ENCODE results near the gene HOXC5.
A peak's percentile ranks its signal among the peaks of the same experiment; 100 is the strongest.

The HOXC5 gene

GRCh38 chr12:54014377-54015017 is 18.4 kb upstream of the HOXC5 start:
- no peak for DNase-seq (ENCODE audit: low read depth)
- TF ChIP-seq, protein P1, sequence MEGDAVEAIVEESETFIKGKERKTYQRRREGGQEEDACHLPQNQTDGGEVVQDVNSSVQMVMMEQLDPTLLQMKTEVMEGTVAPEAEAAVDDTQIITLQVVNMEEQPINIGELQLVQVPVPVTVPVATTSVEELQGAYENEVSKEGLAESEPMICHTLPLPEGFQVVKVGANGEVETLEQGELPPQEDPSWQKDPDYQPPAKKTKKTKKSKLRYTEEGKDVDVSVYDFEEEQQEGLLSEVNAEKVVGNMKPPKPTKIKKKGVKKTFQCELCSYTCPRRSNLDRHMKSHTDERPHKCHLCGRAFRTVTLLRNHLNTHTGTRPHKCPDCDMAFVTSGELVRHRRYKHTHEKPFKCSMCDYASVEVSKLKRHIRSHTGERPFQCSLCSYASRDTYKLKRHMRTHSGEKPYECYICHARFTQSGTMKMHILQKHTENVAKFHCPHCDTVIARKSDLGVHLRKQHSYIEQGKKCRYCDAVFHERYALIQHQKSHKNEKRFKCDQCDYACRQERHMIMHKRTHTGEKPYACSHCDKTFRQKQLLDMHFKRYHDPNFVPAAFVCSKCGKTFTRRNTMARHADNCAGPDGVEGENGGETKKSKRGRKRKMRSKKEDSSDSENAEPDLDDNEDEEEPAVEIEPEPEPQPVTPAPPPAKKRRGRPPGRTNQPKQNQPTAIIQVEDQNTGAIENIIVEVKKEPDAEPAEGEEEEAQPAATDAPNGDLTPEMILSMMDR (IDR thresholded peaks at IDR 0.05; ENCODE audit: low read depth, low read length, missing control alignments), result no peak
- no peak overlapping the region for H3K4me3 ChIP-seq (ENCODE audit: low read depth, low read length)

DNA sequence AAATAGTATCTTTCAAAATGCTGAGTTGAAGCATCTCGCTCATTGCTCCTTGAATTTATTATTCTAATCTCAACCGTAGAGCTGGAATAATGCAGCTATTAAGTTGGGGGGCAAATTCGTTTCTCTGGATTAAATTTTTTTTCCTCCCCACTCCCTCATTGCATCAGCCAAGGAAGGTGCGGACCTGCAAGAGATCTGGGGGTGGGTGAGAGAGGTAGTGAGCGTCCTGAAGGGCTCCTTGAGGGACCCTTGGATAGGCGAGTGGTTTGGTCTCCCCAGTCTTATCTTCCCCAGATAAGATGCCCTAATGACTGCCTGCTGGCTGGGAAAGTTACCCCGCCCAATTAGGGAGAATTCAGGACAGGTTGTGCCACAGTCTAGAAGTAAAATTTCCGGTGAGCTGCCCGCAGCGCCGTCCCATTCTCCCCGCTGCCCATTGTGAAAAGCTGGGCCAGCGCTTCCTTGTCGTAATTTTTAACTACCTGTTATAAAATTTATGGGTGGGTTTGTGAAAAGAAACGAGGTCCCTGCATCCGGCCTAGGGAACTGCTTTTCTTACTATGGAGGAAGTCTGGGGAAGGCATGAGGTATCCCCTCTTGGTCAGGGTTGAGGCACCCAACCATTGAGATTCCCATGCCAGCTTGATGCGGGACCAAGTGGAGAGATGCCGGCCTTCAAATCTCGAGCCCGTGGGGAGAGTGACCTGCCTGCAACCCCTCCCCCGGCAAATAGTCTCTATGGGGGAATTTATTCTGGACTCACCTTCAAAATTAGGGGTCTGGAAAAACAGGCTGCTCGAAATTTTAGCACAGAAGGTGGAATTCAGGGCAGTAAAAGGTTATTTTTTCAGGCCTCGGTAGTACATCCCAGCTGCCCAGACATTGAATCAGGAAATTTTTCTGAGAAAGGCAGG is 17.6 kb upstream of the HOXC5 start:
- no peak for DNase-seq (ENCODE audit: low read depth)
- no peak overlapping the region for H3K4me3 ChIP-seq (ENCODE audit: low read depth, low read length)
- TF ChIP-seq, protein P1 (IDR thresholded peaks at IDR 0.05; ENCODE audit: low read depth, low read length, missing control alignments), result no peak

GRCh38 chr12:54016051-54016450 is 16.8 kb upstream of the HOXC5 start:
- no peak overlapping the region for H3K4me3 ChIP-seq (ENCODE audit: low read depth, low read length)
- no peak for DNase-seq (ENCODE audit: low read depth)
- TF ChIP-seq, protein P1 (IDR thresholded peaks at IDR 0.05; ENCODE audit: low read depth, low read length, missing control alignments), result no peak

GRCh38 chr12:54016478-54016964 is 16.3 kb upstream of the HOXC5 start:
- no peak overlapping the region for H3K4me3 ChIP-seq (ENCODE audit: low read depth, low read length)
- no peak for DNase-seq (ENCODE audit: low read depth)
- TF ChIP-seq, protein P1 (IDR thresholded peaks at IDR 0.05; ENCODE audit: low read depth, low read length, missing control alignments), result no peak

GRCh38 chr12:54017027-54017788 is 15.6 kb upstream of the HOXC5 start:
- no peak for DNase-seq (ENCODE audit: low read depth)

DNA sequence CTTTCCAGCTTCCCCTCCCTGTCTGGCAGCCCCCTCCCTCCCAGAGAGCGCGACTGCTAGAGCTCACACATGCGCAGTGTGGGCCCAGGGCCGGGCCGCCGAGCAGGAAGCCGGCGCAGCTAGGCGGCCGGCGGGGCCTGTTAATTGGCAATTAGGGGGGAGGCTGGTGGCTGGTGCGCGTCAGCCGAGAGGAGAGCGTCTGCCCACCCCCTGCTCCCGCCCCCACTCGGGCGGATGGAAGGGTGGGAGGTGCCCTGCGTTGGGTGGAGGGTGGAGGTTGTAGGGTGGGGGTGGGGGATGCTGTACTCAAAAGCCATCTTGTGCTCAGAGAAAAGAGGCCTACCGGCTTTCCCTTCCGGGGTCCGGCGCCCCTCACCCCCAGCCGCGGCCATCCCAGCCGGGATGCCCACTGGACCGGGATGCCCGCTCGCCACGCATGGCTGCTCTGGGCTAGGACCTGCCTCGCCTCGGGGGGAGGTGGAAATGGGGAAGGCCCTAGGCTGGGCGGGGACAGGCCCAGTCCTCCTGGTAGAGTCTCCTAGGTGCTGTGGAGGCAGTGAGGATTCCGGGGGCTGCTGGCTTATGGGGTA is 14.9 kb upstream of the HOXC5 start:
- DNase-seq (ENCODE audit: low read depth), result peak; percentile 49
- TF ChIP-seq, protein P1 (IDR thresholded peaks at IDR 0.05; ENCODE audit: low read depth, low read length, missing control alignments), result no peak
- peak overlapping the region; percentile 54 for H3K4me3 ChIP-seq (ENCODE audit: low read depth, low read length)

More at GRCh38 chr12:54017027-54017788, 15.6 kb upstream of the HOXC5 start:
- TF ChIP-seq, protein P1 (IDR thresholded peaks at IDR 0.05; ENCODE audit: low read depth, low read length, missing control alignments), result peak; percentile 23
- peak overlapping the region; percentile 54 for H3K4me3 ChIP-seq (ENCODE audit: low read depth, low read length)
